DND-41 (cell line): ENCODE results near the gene IGFBP1.

ENCODE experiments used
- EZH2 ChIP-seq: IDR thresholded peaks from 3 replicates; pipeline ENCODE4 v1.6.1; 2012; ENCODE audit warnings: borderline replicate concordance, low read depth, mild to moderate bottlenecking, moderate library complexity, low read length, inconsistent platforms; ENCODE audit not compliant: severe bottlenecking
- TF ChIP-seq, protein P1 (sequence below): IDR thresholded peaks from 2 replicates; pipeline ENCODE4 v1.5.1; 2012; ENCODE audit warnings: borderline replicate concordance, low read length, moderate library complexity, mild to moderate bottlenecking; ENCODE audit not compliant: poor library complexity, severe bottlenecking; ENCODE audit errors: extremely low read depth

DNA sequence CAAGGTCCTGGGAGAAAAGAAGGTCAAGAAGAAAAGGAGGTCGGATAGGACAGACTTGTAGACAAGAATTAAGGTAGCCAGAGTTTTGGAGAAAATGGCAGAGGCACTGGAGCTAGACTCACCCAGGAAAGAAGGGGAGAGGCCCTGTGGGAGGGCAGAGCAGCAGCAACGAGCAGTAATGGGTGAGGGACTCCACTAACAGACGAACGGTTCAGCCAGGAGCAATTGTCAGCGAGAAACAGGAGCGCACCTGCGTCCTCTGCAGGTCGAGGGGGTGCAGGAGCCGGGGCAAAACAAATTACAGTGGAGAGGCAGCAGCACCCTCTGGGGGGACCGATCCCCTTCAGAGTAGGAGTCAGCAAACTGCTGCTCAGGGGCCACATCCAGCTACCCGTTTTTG is 51.3 kb downstream of the IGFBP1 start:
- TF ChIP-seq, protein P1, sequence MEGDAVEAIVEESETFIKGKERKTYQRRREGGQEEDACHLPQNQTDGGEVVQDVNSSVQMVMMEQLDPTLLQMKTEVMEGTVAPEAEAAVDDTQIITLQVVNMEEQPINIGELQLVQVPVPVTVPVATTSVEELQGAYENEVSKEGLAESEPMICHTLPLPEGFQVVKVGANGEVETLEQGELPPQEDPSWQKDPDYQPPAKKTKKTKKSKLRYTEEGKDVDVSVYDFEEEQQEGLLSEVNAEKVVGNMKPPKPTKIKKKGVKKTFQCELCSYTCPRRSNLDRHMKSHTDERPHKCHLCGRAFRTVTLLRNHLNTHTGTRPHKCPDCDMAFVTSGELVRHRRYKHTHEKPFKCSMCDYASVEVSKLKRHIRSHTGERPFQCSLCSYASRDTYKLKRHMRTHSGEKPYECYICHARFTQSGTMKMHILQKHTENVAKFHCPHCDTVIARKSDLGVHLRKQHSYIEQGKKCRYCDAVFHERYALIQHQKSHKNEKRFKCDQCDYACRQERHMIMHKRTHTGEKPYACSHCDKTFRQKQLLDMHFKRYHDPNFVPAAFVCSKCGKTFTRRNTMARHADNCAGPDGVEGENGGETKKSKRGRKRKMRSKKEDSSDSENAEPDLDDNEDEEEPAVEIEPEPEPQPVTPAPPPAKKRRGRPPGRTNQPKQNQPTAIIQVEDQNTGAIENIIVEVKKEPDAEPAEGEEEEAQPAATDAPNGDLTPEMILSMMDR, result no peak
- no peak for TF ChIP-seq EZH2
